Osteocyte (in vitro differentiated cells): Measurements from ENCODE around the gene SSC4D. TPM values are rescaled to one million over a fixed set of nuclear protein-coding genes. Genes with fewer than 3 reads are reported as not detected.
"Not testable (repeated sequence)": the region's sequence is repeated elsewhere in the genome, so short reads cannot be mapped to it uniquely, and the experiment has no call there.

Source experiments
- DNase-seq: peaks from one replicate; pipeline ENCODE4 v3.0.0; 2021; ENCODE audit warnings: mixed read lengths; ENCODE audit not compliant: unreplicated experiment; ENCODE audit errors: extremely low spot score
- H3K27ac Mint-ChIP-seq: one replicate; pipeline ENCODE4 v1.8.0; 2021; ENCODE audit warnings: mild to moderate bottlenecking, mixed read lengths; ENCODE audit not compliant: unreplicated experiment
- H3K27me3 Mint-ChIP-seq: one replicate; pipeline ENCODE4 v1.8.0; 2021; ENCODE audit warnings: mixed read lengths; ENCODE audit not compliant: unreplicated experiment
- H3K36me3 Mint-ChIP-seq: one replicate; pipeline ENCODE4 v1.8.0; 2021; ENCODE audit warnings: mixed read lengths; ENCODE audit not compliant: unreplicated experiment
- H3K4me1 Mint-ChIP-seq: one replicate; pipeline ENCODE4 v1.8.0; 2021; ENCODE audit warnings: mixed read lengths; ENCODE audit not compliant: unreplicated experiment
- H3K4me3 Mint-ChIP-seq: one replicate; pipeline ENCODE4 v1.8.0; 2021; ENCODE audit warnings: mild to moderate bottlenecking, moderate library complexity, mixed read lengths; ENCODE audit not compliant: unreplicated experiment
- H3K9me3 Mint-ChIP-seq: one replicate; pipeline ENCODE4 v1.8.0; 2021; ENCODE audit warnings: mixed read lengths; ENCODE audit not compliant: unreplicated experiment
- total RNA-seq: library from RNA; stranded (reverse); gene quantifications from 2 replicates; pipeline ENCODE4 v1.2.1, GENCODE V29; 2021
- TF ChIP-seq, protein P1 (sequence below): fragments of 200-600 bp; sonication (generic); IDR thresholded peaks from 2 replicates; pipeline ENCODE4 v1.5.0; 2021; ENCODE audit warnings: antibody characterized with exemption, mild to moderate bottlenecking, moderate library complexity

The SSC4D gene
- total RNA-seq, 1 donor from 2014 or later = 0.89 TPM

- Mint-ChIP-seq H3K27me3 (no peaks in the 10 kb centered on the region), H3K36me3 (no peaks in the 10 kb centered on the region), H3K9me3 (no peaks in the 10 kb centered on the region), H3K27ac (peak overlapping the region; percentile 91), H3K4me3 (no peak overlapping the region), H3K4me1 (peaks cover 11% of the 10 kb centered on the region)
- TF ChIP-seq, protein P1, sequence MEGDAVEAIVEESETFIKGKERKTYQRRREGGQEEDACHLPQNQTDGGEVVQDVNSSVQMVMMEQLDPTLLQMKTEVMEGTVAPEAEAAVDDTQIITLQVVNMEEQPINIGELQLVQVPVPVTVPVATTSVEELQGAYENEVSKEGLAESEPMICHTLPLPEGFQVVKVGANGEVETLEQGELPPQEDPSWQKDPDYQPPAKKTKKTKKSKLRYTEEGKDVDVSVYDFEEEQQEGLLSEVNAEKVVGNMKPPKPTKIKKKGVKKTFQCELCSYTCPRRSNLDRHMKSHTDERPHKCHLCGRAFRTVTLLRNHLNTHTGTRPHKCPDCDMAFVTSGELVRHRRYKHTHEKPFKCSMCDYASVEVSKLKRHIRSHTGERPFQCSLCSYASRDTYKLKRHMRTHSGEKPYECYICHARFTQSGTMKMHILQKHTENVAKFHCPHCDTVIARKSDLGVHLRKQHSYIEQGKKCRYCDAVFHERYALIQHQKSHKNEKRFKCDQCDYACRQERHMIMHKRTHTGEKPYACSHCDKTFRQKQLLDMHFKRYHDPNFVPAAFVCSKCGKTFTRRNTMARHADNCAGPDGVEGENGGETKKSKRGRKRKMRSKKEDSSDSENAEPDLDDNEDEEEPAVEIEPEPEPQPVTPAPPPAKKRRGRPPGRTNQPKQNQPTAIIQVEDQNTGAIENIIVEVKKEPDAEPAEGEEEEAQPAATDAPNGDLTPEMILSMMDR = no peak
- no peak for DNase-seq
Measured at GRCh38 chr7:76372984-76373833, 36.3 kb downstream of the SSC4D start.

- Mint-ChIP-seq H3K36me3 (no peaks in the 10 kb centered on the region), H3K27me3 (no peaks in the 10 kb centered on the region), H3K4me1 (peaks cover 11% of the 10 kb centered on the region), H3K9me3 (no peaks in the 10 kb centered on the region), H3K27ac (no peak overlapping the region), H3K4me3 (no peak overlapping the region)
- TF ChIP-seq, protein P1 = no peak
- DNase-seq = no peak
Measured at GRCh38 chr7:76371396-76371795, 38.1 kb downstream of the SSC4D start.

GRCh38 chr7:76369018-76369417, 40.5 kb downstream of the SSC4D start:
- Mint-ChIP-seq H3K36me3 (no peaks in the 10 kb centered on the region), H3K4me1 (peaks cover 28% of the 10 kb centered on the region), H3K27ac (no peak overlapping the region), H3K4me3 (no peak overlapping the region), H3K27me3 (no peaks in the 10 kb centered on the region), H3K9me3 (no peaks in the 10 kb centered on the region)
- TF ChIP-seq, protein P1 = no peak
- DNase-seq = no peak

GRCh38 chr7:76368190-76368589, 41.3 kb downstream of the SSC4D start:
- H3K4me3 Mint-ChIP-seq = no peak overlapping the region
- TF ChIP-seq, protein P1 = no peak
- DNase-seq = no peak
- no peaks in the 10 kb centered on the region for H3K27me3 Mint-ChIP-seq
- no peak overlapping the region for H3K27ac Mint-ChIP-seq
- no peaks in the 10 kb centered on the region for H3K36me3 Mint-ChIP-seq
- H3K9me3 Mint-ChIP-seq = no peaks in the 10 kb centered on the region
- peaks cover 26% of the 10 kb centered on the region for H3K4me1 Mint-ChIP-seq

GRCh38 chr7:76364198-76364584, 45.3 kb downstream of the SSC4D start:
- peaks cover 36% of the 10 kb centered on the region for H3K4me1 Mint-ChIP-seq
- TF ChIP-seq, protein P1 = no peak
- peak overlapping the region; percentile 97 for H3K27ac Mint-ChIP-seq
- DNase-seq = no peak
- no peaks in the 10 kb centered on the region for H3K36me3 Mint-ChIP-seq
- peak overlapping the region; percentile 24 for H3K4me3 Mint-ChIP-seq
- no peaks in the 10 kb centered on the region for H3K27me3 Mint-ChIP-seq
- H3K9me3 Mint-ChIP-seq = no peaks in the 10 kb centered on the region

- H3K27ac Mint-ChIP-seq = peak overlapping the region; percentile 97
- DNase-seq, H3K9me3 Mint-ChIP-seq, H3K36me3 Mint-ChIP-seq, H3K27me3 Mint-ChIP-seq, H3K4me3 Mint-ChIP-seq: not testable (repeated sequence)
- H3K4me1 Mint-ChIP-seq = peaks cover 36% of the 10 kb centered on the region
Measured at GRCh38 chr7:76363754-76364153, 45.7 kb downstream of the SSC4D start.
